Kidney epithelial cell (primary cell): ENCODE measurements around the gene SULT1C4. TPM values are rescaled to one million over a fixed set of nuclear protein-coding genes. Genes with fewer than 3 reads are reported as not detected.

ENCODE experiments used
- DNase-seq: peaks from one replicate; pipeline ENCODE4 v3.0.0-alpha.2; 2010; ENCODE audit warnings: low read depth
- H3K27me3 ChIP-seq: 2 replicates; pipeline ENCODE4 v1.6.0; 2011; ENCODE audit warnings: low read length; ENCODE audit not compliant: control insufficient read depth, insufficient read depth
- H3K36me3 ChIP-seq: 2 replicates; pipeline ENCODE4 v1.5.1; 2011; ENCODE audit warnings: low read length; ENCODE audit not compliant: control insufficient read depth, insufficient read depth
- H3K4me3 ChIP-seq: 2 replicates; pipeline ENCODE4 v1.5.1; 2011; ENCODE audit warnings: low read depth, mild to moderate bottlenecking, control low read depth, low read length
- total RNA-seq: library from RNA; depleted of rRNA; stranded (reverse); fragments of >200 nt; gene quantifications from 2 replicates; pipeline ENCODE4 v1.2.3, GENCODE V29; 2015
- TF ChIP-seq, protein P1 (sequence below): IDR thresholded peaks from 2 replicates; pipeline ENCODE4 v1.5.1; 2011; ENCODE audit warnings: mild to moderate bottlenecking, moderate library complexity, low read length, control low read depth, inconsistent platforms; ENCODE audit not compliant: insufficient read depth, poor library complexity, severe bottlenecking

SULT1C4 gene
- total RNA-seq, 1 donor from 2014 or later = 37.7 TPM

DNA sequence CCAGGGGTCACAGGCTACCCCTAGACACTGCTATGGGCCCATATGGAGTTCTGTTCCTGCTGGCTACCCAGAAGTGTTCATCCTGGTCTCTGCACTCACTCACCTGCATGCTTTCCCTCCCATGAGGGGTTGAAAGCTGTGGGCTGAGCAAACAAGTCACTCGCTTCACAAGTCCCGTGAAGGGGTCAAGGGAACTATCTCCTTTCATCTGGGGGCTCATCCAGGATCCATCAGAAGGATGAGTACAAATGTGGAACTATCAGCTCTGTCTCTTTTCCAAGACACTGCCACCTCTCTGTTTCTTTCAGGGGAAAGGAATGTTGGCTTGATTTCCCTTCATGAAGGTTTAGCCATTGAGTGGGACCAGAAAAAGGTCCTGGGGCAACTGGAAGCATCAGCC is 21.7 kb downstream of the SULT1C4 start:
- no peak for DNase-seq
- H3K4me3 ChIP-seq = no peak overlapping the region
- TF ChIP-seq, protein P1, sequence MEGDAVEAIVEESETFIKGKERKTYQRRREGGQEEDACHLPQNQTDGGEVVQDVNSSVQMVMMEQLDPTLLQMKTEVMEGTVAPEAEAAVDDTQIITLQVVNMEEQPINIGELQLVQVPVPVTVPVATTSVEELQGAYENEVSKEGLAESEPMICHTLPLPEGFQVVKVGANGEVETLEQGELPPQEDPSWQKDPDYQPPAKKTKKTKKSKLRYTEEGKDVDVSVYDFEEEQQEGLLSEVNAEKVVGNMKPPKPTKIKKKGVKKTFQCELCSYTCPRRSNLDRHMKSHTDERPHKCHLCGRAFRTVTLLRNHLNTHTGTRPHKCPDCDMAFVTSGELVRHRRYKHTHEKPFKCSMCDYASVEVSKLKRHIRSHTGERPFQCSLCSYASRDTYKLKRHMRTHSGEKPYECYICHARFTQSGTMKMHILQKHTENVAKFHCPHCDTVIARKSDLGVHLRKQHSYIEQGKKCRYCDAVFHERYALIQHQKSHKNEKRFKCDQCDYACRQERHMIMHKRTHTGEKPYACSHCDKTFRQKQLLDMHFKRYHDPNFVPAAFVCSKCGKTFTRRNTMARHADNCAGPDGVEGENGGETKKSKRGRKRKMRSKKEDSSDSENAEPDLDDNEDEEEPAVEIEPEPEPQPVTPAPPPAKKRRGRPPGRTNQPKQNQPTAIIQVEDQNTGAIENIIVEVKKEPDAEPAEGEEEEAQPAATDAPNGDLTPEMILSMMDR = no peak
- H3K36me3 ChIP-seq = no peaks in the 10 kb centered on the region
- H3K27me3 ChIP-seq = no peaks in the 10 kb centered on the region

DNA sequence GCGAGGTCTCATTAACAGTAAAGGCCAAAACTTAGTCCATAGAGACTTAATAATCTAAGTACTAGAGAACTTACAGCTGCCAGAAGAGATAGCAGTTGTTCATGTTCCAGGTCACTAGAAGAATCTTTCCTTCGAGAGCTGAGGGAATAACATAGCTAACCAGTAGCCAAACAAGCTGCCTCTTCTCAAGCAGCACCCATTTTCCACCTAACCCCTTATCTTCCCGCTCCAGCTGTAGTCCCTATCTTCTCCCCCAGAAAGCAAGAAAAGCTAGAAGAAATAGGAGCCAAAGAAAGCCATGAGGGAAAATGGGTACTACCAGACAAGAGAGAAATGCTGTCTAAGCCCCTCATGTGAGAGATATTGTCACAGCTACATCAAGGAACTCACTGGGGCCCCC is 24.0 kb downstream of the SULT1C4 start:
- no peaks in the 10 kb centered on the region for H3K36me3 ChIP-seq
- no peak for DNase-seq
- TF ChIP-seq, protein P1 = no peak

DNA sequence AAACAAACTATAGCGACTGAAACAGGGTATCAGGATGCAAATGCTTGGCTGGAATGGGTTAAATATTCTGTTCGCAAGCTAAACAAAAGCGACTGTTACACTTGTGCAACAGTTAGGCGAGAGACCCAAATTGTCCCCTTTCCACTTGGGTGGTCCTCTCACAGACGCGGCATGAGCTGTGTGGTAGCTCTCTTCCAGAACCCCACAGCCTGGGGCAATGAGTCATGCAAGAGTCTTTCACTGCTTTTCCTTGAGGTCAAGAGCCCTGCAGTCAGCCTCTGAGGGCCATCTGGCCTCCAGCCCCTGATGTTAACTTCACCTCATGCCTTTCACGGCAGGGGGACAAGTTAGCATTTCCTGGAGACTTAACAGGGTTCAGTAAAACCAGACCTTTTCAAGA is 25.7 kb downstream of the SULT1C4 start:
- no peaks in the 10 kb centered on the region for H3K36me3 ChIP-seq
- DNase-seq = peak; percentile 42
- H3K27me3 ChIP-seq = no peaks in the 10 kb centered on the region
- TF ChIP-seq, protein P1 = no peak
- H3K4me3 ChIP-seq = no peak overlapping the region

More for the DNA sequence above, 24.0 kb downstream of the SULT1C4 start:
- H3K4me3 ChIP-seq = no peak overlapping the region
- no peaks in the 10 kb centered on the region for H3K27me3 ChIP-seq

DNA sequence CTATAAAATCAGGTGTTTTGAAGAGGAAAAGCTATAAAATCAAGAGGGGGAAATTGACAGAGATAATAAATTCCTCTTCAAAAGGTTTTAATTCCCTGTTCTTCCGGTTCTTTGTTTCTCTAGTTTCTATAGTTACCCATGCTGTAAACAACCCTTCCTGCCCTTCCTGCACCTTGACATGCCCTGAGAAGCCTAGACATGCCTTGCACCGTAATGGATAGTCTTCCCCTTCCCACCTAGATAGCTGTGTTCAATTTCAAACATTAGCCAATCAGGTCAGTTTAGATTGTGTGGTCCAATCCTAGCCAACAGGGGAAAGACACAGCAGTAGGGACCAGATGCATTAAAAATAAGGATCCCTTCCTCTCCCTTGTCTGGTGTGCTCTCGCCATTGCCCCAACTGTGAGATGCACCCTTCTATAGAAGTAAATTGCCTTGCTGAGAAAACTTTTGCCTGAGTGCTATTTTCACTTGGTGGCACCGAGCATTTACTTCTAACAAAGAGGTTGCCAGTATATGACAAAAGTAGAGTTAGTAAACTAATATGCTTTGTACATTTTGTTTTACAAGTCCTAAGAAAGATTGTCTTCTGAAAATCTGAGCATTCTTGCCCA is 27.1 kb downstream of the SULT1C4 start:
- H3K27me3 ChIP-seq = no peaks in the 10 kb centered on the region
- TF ChIP-seq, protein P1 = no peak
- H3K4me3 ChIP-seq = no peak overlapping the region
- DNase-seq = no peak
- H3K36me3 ChIP-seq = no peaks in the 10 kb centered on the region

DNA sequence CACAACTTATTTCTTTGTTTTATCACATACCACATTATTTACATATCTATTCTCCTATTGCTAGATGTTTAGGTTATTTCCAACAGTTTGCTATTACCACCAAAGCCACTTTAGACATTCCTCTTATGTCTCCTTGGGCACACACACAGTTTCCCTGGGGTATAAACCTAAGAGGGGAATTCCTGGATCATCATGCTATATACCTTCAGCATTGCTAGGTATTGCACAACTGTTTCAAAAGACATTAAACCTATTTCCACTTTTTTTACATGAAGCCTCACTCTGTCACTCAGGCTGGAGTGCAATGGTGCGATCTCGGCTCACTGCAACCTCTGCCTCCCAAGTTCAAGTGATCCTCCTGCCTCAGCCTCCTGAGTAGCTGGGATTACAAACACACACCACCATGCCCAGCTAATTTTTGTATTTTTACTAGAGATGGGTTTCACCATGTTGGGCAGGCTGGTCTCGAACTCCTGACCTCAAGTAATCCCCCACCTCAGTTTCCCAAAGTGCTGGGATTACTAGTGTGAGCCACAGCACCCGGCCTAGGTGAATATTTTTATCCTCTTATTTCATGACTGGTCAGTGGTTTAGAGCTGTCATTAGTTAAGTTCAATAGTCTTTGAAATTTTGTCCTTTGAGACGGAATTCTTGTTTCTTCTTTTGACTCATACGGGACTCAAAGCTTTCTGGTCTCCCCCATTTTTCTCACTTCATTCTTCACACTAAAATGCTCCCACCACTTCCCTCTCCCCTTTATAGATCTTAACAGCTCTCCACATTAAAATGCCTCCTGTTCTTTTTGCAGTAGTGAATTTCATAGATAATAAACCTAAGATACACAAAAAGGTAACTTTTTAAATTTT is 30.3 kb downstream of the SULT1C4 start:
- Histone ChIP-seq H3K27me3 (no peaks in the 10 kb centered on the region), H3K36me3 (no peaks in the 10 kb centered on the region), H3K4me3 (no peak overlapping the region)
- TF ChIP-seq, protein P1 = no peak
- no peak for DNase-seq
